ENCODE data around the gene CTBP2. TPM values are rescaled to one million over a fixed set of nuclear protein-coding genes. Genes with fewer than 3 reads are reported as not detected.

The CTBP2 gene
- total RNA-seq, 1 experiment from 2014 or later = 78.7 TPM

DNA sequence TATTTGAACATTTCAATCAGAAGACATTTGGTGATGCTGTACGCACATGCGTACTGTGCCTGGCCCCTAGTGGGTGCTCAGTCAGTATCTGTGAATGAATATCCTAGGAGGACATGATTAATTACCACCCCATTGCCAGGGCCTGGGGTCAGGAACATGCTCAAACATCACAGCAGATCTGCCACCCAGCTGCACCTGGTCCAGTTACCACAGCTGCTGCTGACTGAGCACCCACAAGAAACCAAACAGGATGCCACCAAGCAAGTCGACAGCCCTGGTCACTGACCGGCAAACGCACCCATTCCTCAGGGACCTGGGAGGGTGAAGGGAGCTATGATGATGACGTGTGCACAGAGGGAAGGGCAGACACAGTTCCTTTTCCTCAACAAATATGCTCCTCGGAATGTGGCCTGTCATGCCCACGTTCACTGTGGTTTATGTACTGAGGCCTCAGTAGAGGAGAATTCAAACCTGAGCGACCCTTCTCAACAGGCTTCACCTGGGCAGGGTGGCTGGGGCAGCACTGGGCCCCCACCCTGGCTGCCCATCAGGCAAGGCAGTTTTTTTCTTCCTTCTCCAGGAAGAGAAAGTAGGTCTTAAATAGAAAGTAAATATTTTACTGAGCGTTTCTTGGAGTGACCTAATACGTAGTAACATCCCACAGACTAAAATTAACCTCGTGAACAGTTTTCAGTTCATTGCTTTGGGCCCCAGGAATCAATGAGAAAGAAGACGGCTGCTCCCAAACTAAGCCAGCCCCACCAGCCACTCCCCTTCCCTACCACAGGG is 13.4 kb downstream of the CTBP2 start:
- H3K4me3 Mint-ChIP-seq (ENCODE audit: low read depth, unreplicated experiment) = peak overlapping the region; percentile 63
- H3K27me3 Mint-ChIP-seq (ENCODE audit: unreplicated experiment) = no peaks in the 10 kb centered on the region
- intact Hi-C loops (cut with micrococcal nuclease; ENCODE audit: unreplicated experiment) = no loop called here

DNA sequence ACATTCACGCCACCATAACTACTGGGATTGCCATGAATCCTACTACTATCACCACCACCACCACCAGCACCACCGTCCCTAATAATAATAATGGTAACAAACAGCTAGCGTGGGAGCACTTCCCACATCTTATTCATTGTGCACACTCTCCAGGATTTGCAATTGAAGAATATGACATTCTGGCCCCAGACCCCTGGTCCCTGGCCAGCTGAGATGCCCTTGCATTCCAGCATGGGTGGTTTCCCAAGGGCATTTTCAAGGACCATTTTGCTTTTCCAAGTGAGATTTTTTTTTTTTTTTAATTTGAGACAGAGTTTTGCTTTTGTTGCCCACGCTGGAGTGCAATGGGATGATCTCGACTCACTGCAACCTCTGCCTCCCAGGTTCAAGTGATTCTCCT is 14.7 kb downstream of the CTBP2 start:
- TF ChIP-seq, protein P1, sequence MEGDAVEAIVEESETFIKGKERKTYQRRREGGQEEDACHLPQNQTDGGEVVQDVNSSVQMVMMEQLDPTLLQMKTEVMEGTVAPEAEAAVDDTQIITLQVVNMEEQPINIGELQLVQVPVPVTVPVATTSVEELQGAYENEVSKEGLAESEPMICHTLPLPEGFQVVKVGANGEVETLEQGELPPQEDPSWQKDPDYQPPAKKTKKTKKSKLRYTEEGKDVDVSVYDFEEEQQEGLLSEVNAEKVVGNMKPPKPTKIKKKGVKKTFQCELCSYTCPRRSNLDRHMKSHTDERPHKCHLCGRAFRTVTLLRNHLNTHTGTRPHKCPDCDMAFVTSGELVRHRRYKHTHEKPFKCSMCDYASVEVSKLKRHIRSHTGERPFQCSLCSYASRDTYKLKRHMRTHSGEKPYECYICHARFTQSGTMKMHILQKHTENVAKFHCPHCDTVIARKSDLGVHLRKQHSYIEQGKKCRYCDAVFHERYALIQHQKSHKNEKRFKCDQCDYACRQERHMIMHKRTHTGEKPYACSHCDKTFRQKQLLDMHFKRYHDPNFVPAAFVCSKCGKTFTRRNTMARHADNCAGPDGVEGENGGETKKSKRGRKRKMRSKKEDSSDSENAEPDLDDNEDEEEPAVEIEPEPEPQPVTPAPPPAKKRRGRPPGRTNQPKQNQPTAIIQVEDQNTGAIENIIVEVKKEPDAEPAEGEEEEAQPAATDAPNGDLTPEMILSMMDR (IDR thresholded peaks at IDR 0.05; ENCODE audit: unreplicated experiment) = no peak
- no peak overlapping the region for H3K27ac Mint-ChIP-seq (ENCODE audit: unreplicated experiment)
- intact Hi-C loops (cut with micrococcal nuclease; ENCODE audit: unreplicated experiment) = no loop called here
- H3K4me1 Mint-ChIP-seq (ENCODE audit: low read depth, unreplicated experiment) = peaks cover 33% of the 10 kb centered on the region
- no peaks in the 10 kb centered on the region for H3K9me3 Mint-ChIP-seq (ENCODE audit: low read depth, unreplicated experiment)
- no peak overlapping the region for H3K4me3 Mint-ChIP-seq (ENCODE audit: low read depth, unreplicated experiment)
- no TSS peak for BruUV-seq (replicated peaks)
- H3K36me3 Mint-ChIP-seq (ENCODE audit: insufficient read depth, unreplicated experiment) = peaks cover 49% of the 10 kb centered on the region
- CTCF ChIA-PET = no interaction called here
- no peak for DNase-seq
- no peaks in the 10 kb centered on the region for H3K27me3 Mint-ChIP-seq (ENCODE audit: unreplicated experiment)

More for the DNA sequence above, 13.4 kb downstream of the CTBP2 start:
- peaks cover 48% of the 10 kb centered on the region for H3K36me3 Mint-ChIP-seq (ENCODE audit: insufficient read depth, unreplicated experiment)
- CTCF ChIA-PET = interaction anchor here (0.6 to 1.0 kb wide), 2 partner anchors 101 to 477 kb away, joined by 4 read pairs; no protein-coding TSS in a partner anchor
- BruUV-seq (replicated peaks) = no TSS peak
- TF ChIP-seq, protein P1 (IDR thresholded peaks at IDR 0.05; ENCODE audit: unreplicated experiment) = no peak
- peak overlapping the region; percentile 92 for H3K27ac Mint-ChIP-seq (ENCODE audit: unreplicated experiment)
- peaks cover 33% of the 10 kb centered on the region for H3K4me1 Mint-ChIP-seq (ENCODE audit: low read depth, unreplicated experiment)
- no peaks in the 10 kb centered on the region for H3K9me3 Mint-ChIP-seq (ENCODE audit: low read depth, unreplicated experiment)
- DNase-seq = peak; percentile 68

DNA sequence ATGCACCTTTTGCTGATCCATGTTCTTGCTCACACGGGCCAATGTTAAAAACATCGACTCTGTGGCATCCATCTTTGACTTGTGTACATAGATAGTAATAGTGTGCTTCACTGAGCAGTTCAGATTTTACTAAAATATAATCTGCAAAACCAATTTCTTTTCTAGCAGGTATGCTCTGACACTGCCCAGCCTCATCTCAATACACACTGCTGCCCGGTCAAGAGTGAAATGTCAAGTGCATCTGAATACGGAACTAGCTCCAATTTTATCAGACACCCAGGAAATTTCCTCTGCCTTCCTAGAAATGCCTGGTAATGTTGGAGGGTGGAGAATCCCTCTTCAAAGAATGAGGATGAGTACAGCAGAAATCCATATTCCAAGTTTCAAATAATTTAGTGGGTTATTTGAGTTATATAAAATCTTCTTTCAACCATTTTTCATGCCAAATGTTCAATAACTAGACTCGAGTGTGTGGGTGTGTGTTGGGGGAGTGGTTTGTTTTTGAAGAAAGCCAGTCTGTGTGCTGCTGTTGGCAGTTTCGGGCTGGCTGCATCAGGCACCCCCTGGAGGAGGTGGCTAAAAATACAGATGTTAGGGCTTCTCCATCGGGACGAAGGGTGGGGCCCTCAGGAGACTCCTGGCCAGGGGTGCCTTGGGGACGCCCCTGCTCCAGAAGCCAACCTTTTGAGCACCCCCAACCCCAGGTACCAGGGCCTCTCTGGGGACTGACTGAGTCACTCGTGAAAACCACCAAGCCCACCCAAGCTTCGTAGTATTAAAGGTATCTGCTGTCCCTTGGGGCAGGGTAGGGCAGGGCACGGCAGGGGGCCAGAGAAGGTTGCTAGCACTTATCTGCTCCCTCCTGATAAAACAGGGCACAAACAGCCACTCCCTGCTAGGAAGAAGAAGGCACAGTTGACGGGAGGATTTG is 15.4 kb downstream of the CTBP2 start:
- intact Hi-C loops (cut with micrococcal nuclease; ENCODE audit: unreplicated experiment) = no loop called here
- Mint-ChIP-seq H3K27me3 (ENCODE audit: unreplicated experiment) (no peaks in the 10 kb centered on the region), H3K36me3 (ENCODE audit: insufficient read depth, unreplicated experiment) (peaks cover 44% of the 10 kb centered on the region), H3K9me3 (ENCODE audit: low read depth, unreplicated experiment) (no peaks in the 10 kb centered on the region), H3K4me3 (ENCODE audit: low read depth, unreplicated experiment) (no peak overlapping the region), H3K27ac (ENCODE audit: unreplicated experiment) (no peak overlapping the region), H3K4me1 (ENCODE audit: low read depth, unreplicated experiment) (peaks cover 33% of the 10 kb centered on the region)
- TF ChIP-seq, protein P1 (IDR thresholded peaks at IDR 0.05; ENCODE audit: unreplicated experiment) = peak; percentile 24
- CTCF ChIA-PET = no interaction called here
- peak; percentile 49 for DNase-seq
- BruUV-seq (replicated peaks) = no TSS peak

DNA sequence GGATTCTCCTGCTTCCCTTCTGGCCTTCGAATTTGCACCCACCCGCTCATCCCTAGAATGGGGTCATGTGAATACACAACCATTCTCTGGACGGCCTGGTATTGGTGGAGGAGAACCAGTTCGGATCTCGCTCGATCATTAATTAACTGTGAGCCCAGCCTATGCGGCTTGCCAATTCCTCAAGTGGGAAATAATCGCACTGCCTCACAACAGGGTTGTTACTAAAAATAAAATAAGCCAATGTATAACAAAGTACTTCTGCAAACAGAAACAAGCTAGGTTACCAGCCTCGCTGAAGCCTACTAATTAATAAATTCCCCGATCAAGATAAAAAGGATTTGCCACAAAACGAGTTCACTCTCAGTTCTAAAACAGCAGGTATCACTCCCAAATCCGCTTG is 16.2 kb downstream of the CTBP2 start:
- peak overlapping the region; percentile 47 for H3K27ac Mint-ChIP-seq (ENCODE audit: unreplicated experiment)
- H3K36me3 Mint-ChIP-seq (ENCODE audit: insufficient read depth, unreplicated experiment) = peaks cover 36% of the 10 kb centered on the region
- H3K4me1 Mint-ChIP-seq (ENCODE audit: low read depth, unreplicated experiment) = peaks cover 27% of the 10 kb centered on the region
- CTCF ChIA-PET = no interaction called here
- no peak for DNase-seq
- H3K4me3 Mint-ChIP-seq (ENCODE audit: low read depth, unreplicated experiment) = no peak overlapping the region
- intact Hi-C loops (cut with micrococcal nuclease; ENCODE audit: unreplicated experiment) = no loop called here
- H3K9me3 Mint-ChIP-seq (ENCODE audit: low read depth, unreplicated experiment) = no peaks in the 10 kb centered on the region
- TF ChIP-seq, protein P1 (IDR thresholded peaks at IDR 0.05; ENCODE audit: unreplicated experiment) = no peak
- BruUV-seq (replicated peaks) = no TSS peak
- H3K27me3 Mint-ChIP-seq (ENCODE audit: unreplicated experiment) = no peaks in the 10 kb centered on the region

Measured in Calu3 (cell line).